ENCODE measurements around the gene PDZD7.

GRCh38 chr10:101013365-101013825 is 17.5 kb downstream of the PDZD7 start:
- TF ChIP-seq POLR2A (IDR thresholded peaks at IDR 0.05; ENCODE audit: extremely low read depth, insufficient read length) (no peak), CTCF (IDR thresholded peaks at IDR 0.05; ENCODE audit: low read depth, low read length) (no peak), MAX (IDR thresholded peaks at IDR 0.05; ENCODE audit: low read depth, low read length) (no peak)

All from NB4 (cell line).